RCC 7860 (cell line): ENCODE data around the gene SOCS3.

Source experiments
- DNase-seq: peaks from one replicate; pipeline ENCODE4 v3.0.0-alpha.2; 2015; ENCODE audit warnings: low spot score
- FAIRE-seq: peaks from 2 replicates; lab custom pipeline; 2012; peaks lifted over from hg19 to GRCh38; lab: Jason Lieb, UNC

Gene SOCS3

DNA sequence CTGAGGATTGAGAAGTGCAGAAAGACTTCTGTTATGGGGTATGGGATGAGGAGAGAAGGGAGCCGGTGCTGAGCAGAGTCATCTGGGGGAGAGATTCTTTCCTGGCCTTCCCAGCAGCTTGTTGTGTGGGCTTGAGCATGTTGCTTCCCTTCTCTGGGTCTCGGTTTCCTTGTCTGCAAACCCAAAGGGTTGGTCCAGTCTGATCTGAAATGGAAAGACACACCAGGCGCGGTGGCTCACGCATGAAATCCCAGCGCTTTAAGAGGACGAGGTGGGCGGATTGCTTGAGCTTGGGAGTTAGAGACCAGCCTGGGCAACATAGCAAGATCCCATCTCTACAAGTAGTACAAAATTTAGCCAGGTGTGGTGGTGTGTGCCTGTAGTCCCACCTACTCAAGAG, 6.0 kb downstream of the SOCS3 start:
- DNase-seq (no peak), FAIRE-seq (no peak)

DNA sequence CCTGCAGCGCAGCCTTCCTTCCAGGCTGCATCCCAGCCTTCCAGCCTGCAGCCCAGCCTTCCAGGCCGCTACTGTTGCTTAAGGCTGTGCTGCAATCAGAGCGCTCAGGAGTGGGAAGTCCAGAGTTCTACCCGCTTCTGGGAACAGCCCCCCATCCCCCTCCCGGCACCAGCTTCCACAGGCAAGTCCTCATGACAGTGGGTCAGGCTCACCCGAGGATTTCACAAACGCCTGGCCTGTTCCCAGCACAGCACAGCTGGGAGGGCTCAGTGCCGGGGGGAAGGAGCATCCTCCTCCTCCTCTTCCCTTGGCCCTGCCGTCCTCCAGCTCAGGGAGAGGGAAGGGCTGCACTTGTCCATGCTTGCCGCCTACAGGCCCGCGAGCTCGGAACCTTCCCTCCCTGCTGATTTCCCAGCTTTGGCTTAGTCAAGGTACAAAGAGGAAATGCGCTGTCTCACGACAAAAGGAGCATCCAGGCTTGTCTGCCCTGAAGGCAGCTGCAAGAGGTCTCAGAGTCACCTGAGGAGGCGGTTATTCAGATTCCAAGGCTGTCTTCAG, 8.3 kb downstream of the SOCS3 start:
- DNase-seq (peak; percentile 40), FAIRE-seq (no peak)

DNA sequence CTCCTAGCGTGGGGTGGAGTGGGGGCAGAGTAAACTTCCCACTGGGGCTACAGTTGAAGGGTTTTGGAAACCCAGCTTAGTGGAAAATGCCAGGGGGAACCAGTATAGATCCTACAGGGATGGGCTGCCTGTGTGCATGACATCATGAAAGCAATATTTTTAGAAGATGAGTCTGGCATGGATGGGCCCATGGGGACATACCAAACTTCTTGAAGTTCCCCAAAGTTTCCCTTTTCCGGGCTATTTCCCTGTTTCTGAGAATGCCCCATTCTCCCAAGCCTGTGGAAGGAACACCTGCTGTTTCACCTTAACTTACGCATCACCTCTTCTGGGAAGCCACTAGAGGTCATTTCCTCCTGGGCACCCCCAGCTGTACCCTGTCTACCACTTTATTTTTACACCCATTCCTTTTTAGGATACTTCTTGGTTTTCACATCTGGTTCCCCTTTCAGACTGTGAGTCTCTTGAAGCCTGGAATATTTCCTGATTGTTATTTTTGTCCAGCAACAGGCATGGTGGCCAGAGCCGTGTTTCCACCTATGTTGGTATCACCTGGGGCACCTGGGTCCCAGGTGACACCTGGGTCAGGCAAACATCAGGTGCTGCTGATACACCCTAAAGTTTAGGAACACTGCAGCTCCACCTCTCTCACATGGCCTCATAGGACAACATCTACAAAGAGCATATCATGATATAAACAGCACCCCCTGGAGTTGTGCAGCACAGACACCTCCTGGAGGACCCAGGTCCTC, 9.8 kb downstream of the SOCS3 start:
- FAIRE-seq (no peak), DNase-seq (no peak)

DNA sequence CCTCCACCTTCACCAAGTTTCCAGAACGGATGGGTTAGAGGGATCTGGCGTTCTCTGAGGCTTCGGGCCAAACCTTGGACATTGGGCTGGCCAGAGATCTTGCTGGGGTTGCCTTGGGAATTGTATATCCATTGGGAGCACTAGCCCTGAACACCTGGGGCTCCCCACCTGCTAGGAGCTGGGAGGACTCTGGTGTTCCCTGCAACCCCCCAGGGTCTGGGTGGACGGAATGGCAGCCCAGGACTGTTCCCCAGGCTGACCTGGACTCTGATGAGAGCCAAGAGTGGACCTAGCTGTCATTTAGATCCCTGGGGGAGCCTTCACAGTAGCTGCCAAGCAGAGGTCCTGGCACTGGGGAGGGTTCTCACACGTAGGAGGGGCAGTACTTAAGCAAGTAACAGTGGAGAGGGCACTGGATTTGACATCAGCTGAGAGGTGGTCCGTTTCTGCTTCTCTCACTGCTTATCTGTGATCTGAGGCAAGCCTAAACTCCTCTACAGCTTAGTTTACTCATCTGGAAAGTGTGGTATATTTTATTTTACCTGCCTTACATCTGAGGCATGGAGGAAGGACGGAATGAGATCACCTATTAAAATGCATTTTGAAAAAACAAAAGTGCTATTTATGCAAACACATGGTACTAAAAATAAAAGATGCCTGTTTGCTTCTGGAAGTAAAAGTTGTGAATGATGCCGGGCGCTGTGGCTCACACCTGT, 11.7 kb downstream of the SOCS3 start:
- FAIRE-seq (no peak), DNase-seq (no peak)

DNA sequence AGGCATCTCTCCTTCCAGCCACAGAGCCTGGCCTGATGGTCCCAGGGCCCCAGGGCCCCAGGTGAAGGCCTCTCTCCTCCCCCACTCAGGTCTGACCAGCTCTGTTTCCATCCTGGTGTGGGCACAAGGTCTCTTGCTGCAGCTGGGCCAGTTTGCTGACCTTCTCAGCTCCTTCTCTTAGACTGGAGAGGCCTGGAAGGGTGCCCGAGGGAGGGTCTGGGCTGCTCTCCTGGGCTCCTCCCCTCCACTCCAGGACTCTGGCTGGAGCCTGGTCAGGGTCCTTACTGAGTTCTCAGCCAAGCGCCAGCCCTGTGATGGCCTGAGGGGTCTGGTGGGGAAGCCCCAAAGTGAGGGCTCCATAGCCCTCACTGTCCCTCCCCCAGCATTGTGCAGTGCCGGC, 12.4 kb downstream of the SOCS3 start:
- FAIRE-seq (no peak), DNase-seq (no peak)

DNA sequence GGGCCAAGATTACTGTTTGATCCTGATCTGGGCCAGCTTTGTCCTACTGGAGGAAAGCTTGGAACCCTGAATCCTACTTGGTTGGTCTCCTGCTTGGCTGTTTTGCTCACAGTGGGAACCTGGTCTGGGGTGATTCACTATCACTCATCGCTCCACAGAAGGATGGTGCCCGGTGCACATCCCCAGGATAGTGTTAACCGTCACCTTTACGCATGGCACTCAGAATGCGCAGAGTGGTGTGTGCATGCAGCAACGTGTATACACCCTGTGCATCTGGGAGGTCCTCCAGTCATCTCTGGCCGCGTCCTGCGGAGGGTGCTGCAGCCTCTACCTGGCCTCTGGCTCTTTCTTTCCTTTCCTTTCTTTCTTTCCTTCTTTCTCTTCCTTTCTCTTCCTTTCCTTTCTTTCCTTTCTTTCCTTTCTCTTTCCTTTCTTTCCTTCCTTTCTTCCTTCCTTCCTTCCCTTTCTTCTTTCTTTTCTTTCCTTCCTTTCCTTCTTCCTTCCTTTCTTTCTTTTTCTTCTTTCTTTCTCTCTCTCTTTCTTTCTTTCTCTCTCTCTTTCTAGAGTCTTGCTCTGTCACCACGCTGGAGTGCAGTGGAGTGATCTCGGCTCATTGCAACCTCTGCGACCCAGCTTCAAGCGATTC, 13.1 kb downstream of the SOCS3 start:
- FAIRE-seq (no peak), DNase-seq (peak; percentile 44)

DNA sequence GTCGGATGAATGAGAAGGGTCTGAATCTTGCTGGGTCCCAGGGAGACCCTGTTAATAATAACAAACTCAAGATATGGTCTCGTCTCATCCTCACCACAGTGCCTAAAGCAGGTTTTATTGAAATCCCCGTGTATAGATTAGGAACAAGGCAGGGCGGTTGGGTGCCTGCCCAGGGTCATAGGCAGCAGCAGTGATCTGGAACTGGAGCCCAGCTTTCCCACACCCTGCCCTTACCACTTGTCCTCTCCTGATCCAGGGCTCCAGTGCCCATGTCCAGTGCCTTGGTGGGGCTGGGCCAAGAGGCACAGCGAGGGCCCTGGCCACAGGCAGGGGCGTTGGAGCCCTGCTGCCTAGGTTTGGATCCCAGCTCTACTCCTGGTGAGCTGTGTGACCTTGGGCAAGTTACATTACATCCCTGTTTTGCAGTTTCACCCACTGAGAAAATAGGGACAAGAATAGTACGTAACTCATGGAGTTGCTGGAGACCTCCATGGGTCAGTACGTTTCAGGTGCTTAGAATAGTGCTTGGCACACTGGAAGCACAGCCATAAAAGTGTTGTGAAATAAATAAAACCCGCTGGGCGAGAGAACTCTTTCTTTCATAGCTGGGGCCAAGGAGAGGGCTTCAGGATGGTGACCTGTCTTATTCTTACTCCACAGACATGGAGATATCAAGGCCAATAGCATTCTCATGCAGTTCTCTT, 13.9 kb downstream of the SOCS3 start:
- no peak for DNase-seq
- no peak for FAIRE-seq

DNA sequence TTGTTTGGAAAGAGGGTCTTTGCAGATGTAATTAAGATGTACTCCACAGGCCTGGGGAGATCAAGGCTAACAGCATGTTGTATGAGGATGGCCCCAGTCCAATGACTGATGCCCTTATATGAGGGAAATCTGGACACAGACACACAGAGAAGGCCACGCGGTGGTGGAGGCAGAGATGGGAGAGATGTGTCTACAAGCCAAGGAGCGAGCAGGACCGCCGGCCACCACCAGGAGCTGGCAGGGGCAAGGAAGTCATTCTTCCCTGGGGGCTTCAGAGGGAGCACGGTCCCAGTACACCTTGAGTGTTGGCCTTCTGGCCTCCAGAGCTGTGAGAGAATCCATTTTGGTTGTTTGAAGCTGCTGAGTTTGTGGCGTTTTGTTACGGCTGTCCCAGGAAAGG, 14.7 kb downstream of the SOCS3 start:
- no peak for FAIRE-seq

DNA sequence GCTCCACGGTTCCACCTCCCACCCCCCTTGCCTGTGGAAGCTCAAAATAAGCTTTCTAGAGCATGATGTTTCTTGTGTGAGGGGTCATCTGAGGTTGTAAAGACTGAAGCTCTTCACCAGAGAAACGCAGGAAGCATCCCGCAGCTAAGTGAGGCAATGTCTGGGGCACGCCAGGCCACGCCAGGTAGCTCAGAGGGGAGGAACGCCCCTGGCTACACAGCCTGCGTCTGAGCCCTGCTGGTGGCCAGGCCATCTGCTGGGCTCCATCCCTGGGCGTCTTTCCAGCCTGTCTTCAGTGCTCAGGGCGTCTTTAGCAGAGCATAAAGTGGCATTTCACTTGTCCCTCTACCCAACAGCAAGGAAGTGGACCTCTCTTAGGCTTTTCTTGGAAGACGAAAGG, 15.2 kb downstream of the SOCS3 start:
- no peak for DNase-seq

More for the DNA sequence above, 14.7 kb downstream of the SOCS3 start:
- DNase-seq, result no peak

DNA sequence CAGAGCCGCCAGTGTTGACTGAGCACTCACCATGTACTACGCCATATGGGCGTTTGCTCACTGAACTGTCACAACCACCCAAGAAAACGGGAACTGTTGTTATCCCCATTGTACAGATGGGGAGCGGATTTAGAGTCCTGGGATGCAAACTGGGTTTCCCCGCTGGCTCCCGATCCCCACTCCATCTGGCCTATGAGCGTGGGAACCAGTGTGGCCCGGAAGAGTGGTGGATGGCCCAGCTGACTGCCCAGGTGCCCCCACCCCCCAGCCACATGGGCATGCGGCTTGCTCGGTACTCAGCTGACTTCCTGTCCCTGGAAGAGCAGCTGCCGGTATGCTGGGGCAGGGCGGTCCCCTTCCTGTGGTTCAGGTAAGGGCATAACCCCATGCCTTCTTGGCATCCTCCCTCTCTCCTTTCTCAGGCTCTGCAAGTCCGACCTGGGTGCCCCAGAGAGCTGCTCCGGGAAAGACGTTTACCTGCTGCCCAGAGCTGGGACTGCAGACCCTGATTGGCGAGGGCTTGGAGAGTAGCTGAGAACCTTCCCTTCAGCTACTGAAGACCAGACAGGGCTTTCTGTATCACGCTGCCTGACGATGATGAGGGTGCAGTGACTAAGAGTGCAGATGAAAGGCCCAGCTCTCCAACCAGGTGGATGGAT, 16.2 kb downstream of the SOCS3 start:
- no peak for FAIRE-seq
- peak; percentile 55 for DNase-seq

More for the DNA sequence above, 15.2 kb downstream of the SOCS3 start:
- no peak for FAIRE-seq

DNA sequence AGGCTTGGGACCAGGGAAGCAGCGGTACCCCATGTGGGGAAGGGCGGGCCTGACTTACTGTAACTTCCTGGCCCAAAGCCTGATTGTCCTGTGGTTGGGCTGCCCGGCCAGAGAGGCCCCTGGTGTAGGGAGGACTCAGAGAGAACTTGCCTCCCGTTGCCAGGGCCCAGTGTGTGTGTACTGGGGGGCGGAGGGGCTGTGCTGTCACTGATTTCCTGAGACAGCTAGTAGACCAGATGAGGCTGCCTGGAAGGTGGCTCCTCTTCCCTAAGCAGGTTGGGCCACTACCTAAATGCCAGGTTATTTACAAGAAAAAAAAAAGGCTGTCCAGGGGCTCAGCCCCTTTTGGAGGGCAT, 16.7 kb downstream of the SOCS3 start:
- DNase-seq, result peak; percentile 91
- FAIRE-seq, result peak; percentile 76

DNA sequence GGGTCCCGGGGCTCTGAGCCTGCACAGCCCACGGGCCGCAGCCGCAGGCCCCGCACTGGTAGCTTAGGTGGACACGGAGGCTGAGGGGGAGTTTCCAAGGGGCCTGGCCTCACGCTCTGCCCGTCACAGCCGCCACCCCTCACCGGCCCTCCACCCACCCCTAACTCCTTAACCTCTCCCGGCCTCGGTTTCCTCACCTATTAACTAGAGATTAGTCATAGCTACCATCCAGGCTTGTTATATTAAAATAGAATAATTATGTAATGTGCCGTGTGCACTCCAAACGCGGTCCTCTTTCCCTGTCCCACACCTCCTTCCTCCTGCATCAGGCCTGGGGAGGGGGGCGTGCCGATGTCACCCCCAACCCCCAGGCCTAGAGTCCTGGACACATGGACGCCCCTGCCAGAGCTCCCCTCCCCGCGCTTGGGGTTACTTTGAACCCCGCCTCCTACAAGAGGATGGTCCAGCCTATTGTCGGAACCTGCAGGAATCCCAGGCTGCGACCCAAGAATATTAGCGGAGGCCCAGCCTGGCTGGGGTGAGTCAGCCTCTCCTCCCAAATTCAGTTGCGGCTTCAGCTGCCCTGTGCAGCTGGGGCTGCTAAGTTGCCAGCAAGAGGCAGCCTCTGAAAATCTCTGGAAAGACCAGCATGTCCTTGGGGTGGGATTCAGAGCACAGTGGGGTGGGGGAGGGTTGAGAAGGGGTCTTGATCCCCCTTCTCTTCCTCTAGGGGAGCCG, 17.3 kb downstream of the SOCS3 start:
- FAIRE-seq, result peak; percentile 67
- DNase-seq, result peak; percentile 88

DNA sequence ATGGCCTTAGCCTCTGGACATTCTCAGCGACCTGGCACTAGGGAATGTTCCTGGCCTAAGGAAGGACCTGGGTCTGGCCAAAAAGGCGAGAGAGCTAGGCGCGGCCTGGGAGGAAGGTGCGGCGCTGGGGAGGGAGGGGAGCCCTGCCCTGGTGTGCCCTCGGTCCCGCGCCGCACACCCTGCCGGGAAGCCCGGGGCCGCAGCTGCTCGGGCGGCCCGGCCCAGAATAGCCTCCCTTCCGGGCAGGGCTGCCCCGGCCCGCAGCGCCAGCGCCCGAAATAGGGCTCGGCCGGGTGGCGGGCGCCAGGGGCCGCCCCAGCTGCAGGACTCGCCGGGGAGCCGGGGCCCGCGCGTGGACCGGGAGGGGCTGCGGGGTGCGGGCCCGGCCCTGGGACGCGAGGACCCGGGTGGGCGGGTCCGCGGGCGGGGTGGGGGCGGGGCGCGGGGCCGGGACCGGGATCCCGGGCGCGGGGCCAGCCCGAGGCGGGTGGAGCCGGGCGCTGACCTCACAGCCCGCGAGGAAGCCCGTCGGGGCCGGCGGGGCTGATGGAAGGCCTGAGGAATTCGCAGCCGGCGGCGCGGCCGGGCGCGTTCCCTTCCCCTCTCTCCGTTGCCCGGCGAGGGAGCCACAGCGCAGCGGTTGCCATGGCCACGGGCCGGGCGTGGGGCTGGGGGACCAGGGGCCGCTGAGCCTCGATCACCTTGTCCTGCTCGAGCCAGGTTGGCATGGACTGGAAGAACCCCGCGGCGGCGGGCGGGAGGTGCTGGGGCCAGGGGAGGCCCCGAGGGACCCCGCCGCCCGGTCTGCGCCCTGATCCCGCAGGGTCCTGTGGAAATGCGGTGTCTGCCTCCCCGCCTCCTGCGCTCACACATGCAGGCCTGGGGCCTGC, 18.1 kb downstream of the SOCS3 start:
- FAIRE-seq, result no peak
- peak; percentile 62 for DNase-seq

DNA sequence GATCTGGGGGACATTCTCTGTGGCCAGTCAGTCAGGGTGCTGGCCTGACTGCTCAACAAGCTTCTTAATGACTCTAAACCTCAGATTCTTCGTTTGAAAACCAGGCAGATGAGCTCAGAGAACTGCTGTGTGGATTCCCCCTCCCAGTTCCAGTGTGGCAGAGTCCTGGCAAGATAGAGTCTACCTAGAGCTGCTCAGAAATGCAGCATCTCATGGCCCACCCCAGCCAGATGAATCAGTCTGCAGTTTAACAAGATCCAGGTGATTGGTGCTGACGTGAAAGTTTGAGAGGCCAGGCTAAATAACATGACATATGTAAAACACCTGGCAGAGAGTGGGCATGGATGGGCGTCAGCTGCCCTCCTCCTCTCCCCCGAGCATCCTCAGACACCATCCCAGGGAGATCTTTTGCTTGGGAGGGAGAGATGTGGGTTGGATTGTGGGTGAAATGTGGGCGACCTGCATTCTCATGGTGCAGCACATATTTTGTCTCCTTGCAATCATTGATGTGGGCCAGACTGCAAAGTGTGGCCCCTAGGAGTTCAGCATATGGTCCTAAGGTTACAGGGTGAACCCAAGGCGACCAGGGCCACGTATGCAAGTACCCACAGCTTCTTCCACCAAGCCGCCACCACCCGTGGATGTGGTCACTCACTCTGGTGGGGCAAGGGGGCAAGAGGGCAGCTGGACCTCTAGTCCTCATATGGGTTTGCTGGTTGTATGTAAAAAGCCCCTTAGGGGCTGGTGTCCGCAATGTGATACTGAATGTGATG, 19.5 kb downstream of the SOCS3 start:
- no peak for FAIRE-seq

DNA sequence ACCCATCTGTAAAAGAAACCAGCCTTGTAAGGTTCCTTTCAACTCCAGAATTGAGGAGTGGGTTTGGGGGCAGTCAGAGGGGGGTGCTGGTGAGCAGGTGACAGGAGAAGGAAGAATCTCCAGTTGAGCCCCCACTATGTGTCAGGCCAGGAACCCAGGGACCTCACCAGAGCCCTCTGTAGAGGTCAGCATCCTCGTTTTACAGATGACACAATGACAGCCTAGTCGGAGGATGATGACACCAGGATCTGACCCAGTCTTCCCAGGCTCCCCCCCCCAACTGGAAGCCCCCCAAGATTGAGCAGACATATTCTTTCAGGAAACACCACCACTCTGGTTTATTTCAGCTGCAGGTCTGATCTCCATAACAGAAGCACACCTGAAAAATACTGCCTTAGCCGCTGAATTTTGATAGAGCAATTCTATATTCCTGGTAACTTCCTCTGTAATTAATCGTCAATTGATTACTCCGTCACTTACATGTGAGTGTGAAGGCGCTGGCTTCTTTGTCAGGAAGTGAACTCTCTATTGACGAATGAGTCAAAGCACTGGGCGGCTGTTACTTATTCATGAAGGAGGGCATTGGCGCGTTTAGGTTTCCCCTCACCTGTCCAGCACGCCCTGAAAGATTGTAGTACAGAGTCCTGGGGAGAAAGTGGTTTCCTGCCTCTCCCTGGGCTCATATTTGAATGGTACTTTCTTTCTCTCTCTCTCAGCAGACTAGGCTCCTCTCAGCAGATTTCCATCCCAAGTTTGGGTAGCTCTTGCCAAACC, 21.2 kb downstream of the SOCS3 start:
- DNase-seq (no peak), FAIRE-seq (no peak)

More for the DNA sequence above, 19.5 kb downstream of the SOCS3 start:
- no peak for DNase-seq

DNA sequence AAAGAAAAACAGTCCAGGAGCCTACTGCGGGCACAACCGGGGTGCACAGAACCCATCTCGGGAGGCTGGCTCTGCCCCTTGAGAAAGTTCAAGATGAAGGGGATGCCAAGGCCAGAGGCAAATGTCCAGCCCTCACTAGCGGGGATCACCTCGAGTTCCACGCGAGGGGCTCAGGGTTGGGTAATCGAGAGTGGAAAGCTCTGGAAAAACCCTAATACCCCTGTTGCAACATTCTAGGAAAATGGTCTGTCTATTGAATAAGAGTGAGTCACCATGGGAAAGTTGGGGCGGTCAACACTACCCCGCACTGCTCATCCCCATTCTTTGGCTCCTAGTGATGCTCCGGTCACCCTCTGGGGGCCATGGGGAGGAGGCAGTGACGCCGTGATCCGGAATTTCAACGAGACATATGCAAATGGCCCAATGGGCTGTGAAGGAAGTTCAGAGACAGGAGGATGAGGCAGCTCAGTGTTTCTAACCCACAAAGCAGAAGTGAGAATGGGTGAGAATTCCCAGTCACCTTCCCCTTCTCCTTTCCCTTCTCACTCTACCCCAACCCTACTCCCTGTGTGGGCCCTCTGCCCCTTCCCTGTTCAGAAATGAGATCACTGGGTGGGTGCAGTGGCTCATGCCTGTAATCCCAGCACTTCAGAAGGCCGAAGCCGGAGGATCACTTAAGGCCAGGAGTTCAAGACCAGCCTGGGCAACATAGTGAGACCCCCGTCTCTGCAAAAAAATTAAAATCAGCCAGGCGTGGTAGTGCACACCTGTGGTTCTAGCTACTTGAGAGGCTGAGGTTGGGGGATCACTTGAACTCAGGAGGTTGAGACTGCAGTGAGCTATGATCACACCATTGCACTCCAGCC, 22.4 kb downstream of the SOCS3 start:
- no peak for FAIRE-seq
- peak; percentile 70 for DNase-seq
